ENCODE measurements around the gene PLPP4. TPM values are rescaled to one million over a fixed set of nuclear protein-coding genes. Genes with fewer than 3 reads are reported as not detected.

The PLPP4 gene
- total RNA-seq, 6 donors from 2014 or later: 0.20 to 0.54 TPM; not detected in 4

DNA sequence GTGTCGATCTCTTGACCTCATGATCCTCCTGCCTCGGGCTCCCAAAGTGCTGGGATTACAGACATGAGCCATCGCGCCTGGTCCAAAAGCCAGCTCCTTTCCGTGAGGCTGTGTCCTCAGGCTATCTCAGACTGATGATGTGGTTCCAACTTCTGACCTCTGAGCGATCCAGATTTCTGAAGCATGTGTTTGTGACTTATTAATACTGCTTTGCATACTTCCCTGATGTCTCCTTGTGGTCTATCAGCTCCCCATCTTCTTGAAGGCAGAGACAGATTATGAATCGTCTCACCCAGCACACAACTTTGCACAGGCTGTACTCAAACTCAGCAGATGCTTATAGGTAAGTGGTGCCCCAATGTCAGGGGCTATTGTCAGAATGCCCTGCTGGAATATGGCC, 2.0 kb upstream of the PLPP4 start:
- ATAC-seq (ENCODE audit: low FRiP score in 2 of 2) (no peak), DNase-seq (no peak)
- no peaks in the 10 kb centered on the region for H3K36me3 ChIP-seq
- H3K4me3 ChIP-seq: no peak overlapping the region
- TF ChIP-seq, protein P1, sequence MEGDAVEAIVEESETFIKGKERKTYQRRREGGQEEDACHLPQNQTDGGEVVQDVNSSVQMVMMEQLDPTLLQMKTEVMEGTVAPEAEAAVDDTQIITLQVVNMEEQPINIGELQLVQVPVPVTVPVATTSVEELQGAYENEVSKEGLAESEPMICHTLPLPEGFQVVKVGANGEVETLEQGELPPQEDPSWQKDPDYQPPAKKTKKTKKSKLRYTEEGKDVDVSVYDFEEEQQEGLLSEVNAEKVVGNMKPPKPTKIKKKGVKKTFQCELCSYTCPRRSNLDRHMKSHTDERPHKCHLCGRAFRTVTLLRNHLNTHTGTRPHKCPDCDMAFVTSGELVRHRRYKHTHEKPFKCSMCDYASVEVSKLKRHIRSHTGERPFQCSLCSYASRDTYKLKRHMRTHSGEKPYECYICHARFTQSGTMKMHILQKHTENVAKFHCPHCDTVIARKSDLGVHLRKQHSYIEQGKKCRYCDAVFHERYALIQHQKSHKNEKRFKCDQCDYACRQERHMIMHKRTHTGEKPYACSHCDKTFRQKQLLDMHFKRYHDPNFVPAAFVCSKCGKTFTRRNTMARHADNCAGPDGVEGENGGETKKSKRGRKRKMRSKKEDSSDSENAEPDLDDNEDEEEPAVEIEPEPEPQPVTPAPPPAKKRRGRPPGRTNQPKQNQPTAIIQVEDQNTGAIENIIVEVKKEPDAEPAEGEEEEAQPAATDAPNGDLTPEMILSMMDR (IDR thresholded peaks at IDR 0.05): no peak
- TF ChIP-seq EP300 (IDR thresholded peaks at IDR 0.05): no peak
- TF ChIP-seq POLR2AphosphoS5 (IDR thresholded peaks at IDR 0.05): no peak
- TF ChIP-seq POLR2A (IDR thresholded peaks at IDR 0.05): no peak
- H3K9me3 ChIP-seq: no peaks in the 10 kb centered on the region
- H3K27me3 ChIP-seq: peaks cover 0 to 23% (median 14%) of the 10 kb centered on the region in 4 donors
- 80 to 91% methylated on average over 7 of the region's 7 CpGs for WGBS, 2 donors
- peaks cover 12 to 19% (median 14%) of the 10 kb centered on the region in 4 donors for H3K4me1 ChIP-seq
- no peak overlapping the region for H3K27ac ChIP-seq

DNA sequence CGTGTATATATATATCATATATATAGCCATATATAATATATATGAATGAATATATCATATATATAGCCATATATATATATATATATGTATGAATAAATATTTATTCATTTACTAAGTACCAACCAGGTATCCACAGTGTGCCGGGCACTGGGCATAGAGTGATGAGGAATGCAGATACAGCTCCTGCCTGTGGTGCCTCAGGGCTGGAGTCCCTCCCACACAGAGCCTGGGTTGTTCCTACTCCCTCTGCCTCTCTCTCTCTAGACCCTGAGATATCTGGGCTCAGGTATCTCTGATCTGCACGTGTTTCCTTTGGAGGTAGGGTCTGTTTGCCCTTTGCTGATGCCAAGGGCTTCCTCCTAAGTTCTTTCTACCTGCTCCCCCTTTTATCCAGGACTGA, 1.4 kb upstream of the PLPP4 start:
- ATAC-seq (ENCODE audit: low FRiP score in 2 of 2) (no peak), DNase-seq (no peak)
- Histone ChIP-seq H3K4me3 (no peak overlapping the region), H3K4me1 (peaks cover 12 to 19% (median 14%) of the 10 kb centered on the region in 4 donors), H3K9me3 (no peaks in the 10 kb centered on the region), H3K36me3 (no peaks in the 10 kb centered on the region), H3K27ac (no peak overlapping the region), H3K27me3 (peaks cover 0 to 23% (median 14%) of the 10 kb centered on the region in 4 donors)
- 64 to 70% methylated on average over 3 of the region's 3 CpGs for WGBS, 2 donors
- TF ChIP-seq POLR2A (IDR thresholded peaks at IDR 0.05): no peak
- no peak for TF ChIP-seq POLR2AphosphoS5 (IDR thresholded peaks at IDR 0.05)
- TF ChIP-seq, protein P1 (IDR thresholded peaks at IDR 0.05): no peak
- no peak for TF ChIP-seq EP300 (IDR thresholded peaks at IDR 0.05)

DNA sequence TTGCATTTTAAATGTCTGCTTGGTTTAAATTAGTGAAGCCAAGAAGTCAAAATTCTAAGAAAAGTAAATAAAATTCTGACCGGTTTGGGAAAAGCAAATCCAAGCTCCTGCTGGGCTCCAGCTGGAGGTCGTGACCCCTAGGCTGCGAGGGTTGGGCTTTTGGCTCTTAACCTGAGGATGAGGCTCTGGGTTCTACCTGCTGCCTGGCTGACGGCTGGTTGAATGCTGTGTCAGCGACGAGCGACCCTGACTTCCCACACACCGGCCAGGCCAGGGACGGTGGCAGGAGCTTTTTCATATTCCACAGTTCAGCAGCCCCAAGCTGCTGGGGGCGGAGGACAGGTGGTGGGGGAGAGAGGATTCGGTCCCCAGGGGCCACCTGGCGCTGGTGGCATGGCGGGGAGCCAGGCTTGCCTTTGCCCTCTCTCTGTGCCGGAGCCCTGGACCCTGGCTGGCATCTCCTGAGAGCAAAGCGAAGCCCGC, 843 bp upstream of the PLPP4 start:
- Histone ChIP-seq H3K27me3 (peaks cover 0 to 23% (median 14%) of the 10 kb centered on the region in 4 donors), H3K9me3 (no peaks in the 10 kb centered on the region), H3K4me1 (peaks cover 12 to 19% (median 14%) of the 10 kb centered on the region in 4 donors), H3K36me3 (no peaks in the 10 kb centered on the region), H3K27ac (no peak overlapping the region), H3K4me3 (peak overlapping the region in 3 of 4 donors; percentile 39 to 50 (median 49))
- ATAC-seq (ENCODE audit: low FRiP score in 2 of 2) (peak in 1 of 2 donors; percentile 12), DNase-seq (peak in 1 of 2 donors; percentile 67)
- 11 to 15% methylated on average over 8 to 16 of the region's 16 CpGs for WGBS, 2 donors
- TF ChIP-seq EP300 (IDR thresholded peaks at IDR 0.05) (no peak), POLR2A (IDR thresholded peaks at IDR 0.05) (no peak), POLR2AphosphoS5 (IDR thresholded peaks at IDR 0.05) (no peak)
- TF ChIP-seq, protein P1 (IDR thresholded peaks at IDR 0.05): no peak

DNA sequence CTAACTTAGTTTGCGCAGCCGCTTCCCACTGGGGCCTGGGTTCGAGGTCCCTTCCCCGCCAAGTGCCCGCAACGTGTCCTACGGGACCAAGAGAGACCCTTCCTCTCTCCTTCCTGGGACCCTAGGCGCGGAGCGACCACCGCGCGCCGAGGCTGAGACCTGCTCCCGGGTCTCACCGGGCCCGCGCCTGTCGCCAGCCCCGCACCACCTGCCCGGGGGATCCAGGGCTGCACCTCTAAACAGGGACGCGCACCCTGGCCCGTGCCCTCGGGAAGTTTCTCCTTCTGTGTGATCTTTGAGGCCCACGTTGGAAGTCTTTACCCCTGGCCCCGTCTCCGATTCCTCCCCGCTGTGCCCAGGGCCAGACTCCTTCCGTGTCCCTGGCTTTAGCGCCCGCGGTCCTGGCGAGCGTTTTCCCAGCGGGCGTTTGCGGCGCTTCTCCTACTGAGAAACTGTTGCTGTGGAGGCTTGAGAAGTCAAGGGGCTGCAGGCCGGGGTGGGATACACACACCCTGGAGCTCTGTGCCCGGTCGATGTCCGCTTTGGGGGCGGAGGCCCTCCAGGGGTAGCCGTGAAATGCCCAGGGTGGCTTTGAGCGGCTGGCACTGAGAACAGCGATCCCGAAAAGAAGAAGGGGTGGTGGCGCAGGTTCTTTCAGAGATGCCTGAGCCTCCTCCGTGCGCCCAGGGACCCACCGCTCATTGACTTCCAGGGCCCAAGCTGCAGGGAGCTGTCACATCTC, 575 bp downstream of the PLPP4 start:
- H3K36me3 ChIP-seq: no peaks in the 10 kb centered on the region
- peaks cover 0 to 23% (median 14%) of the 10 kb centered on the region in 4 donors for H3K27me3 ChIP-seq
- peak overlapping the region in 3 of 4 donors; percentile 39 to 50 (median 49) for H3K4me3 ChIP-seq
- no peaks in the 10 kb centered on the region for H3K9me3 ChIP-seq
- WGBS, 2 donors: 13 to 17% methylated on average over 3 to 46 of the region's 52 CpGs
- H3K27ac ChIP-seq: no peak overlapping the region
- TF ChIP-seq POLR2A (IDR thresholded peaks at IDR 0.05) (no peak), EP300 (IDR thresholded peaks at IDR 0.05) (no peak), POLR2AphosphoS5 (IDR thresholded peaks at IDR 0.05) (no peak)
- TF ChIP-seq, protein P1 (IDR thresholded peaks at IDR 0.05): no peak
- DNase-seq (peak in 1 of 2 donors; percentile 75), ATAC-seq (ENCODE audit: low FRiP score in 2 of 2) (no peak)
- H3K4me1 ChIP-seq: peaks cover 12 to 19% (median 14%) of the 10 kb centered on the region in 4 donors

Data from upper lobe of left lung (tissue), 6 donors.